SW480 (cell line): Measurements from ENCODE around the gene HNF1A.
"Not testable (repeated sequence)": the region's sequence is repeated elsewhere in the genome, so short reads cannot be mapped to it uniquely, and the experiment has no call there.

Source experiments
- DNase-seq: peaks from one replicate; pipeline ENCODE4 v3.0.0-alpha.2; 2016; ENCODE audit warnings: low spot score

The HNF1A gene, protein sequence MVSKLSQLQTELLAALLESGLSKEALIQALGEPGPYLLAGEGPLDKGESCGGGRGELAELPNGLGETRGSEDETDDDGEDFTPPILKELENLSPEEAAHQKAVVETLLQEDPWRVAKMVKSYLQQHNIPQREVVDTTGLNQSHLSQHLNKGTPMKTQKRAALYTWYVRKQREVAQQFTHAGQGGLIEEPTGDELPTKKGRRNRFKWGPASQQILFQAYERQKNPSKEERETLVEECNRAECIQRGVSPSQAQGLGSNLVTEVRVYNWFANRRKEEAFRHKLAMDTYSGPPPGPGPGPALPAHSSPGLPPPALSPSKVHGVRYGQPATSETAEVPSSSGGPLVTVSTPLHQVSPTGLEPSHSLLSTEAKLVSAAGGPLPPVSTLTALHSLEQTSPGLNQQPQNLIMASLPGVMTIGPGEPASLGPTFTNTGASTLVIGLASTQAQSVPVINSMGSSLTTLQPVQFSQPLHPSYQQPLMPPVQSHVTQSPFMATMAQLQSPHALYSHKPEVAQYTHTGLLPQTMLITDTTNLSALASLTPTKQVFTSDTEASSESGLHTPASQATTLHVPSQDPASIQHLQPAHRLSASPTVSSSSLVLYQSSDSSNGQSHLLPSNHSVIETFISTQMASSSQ

DNA sequence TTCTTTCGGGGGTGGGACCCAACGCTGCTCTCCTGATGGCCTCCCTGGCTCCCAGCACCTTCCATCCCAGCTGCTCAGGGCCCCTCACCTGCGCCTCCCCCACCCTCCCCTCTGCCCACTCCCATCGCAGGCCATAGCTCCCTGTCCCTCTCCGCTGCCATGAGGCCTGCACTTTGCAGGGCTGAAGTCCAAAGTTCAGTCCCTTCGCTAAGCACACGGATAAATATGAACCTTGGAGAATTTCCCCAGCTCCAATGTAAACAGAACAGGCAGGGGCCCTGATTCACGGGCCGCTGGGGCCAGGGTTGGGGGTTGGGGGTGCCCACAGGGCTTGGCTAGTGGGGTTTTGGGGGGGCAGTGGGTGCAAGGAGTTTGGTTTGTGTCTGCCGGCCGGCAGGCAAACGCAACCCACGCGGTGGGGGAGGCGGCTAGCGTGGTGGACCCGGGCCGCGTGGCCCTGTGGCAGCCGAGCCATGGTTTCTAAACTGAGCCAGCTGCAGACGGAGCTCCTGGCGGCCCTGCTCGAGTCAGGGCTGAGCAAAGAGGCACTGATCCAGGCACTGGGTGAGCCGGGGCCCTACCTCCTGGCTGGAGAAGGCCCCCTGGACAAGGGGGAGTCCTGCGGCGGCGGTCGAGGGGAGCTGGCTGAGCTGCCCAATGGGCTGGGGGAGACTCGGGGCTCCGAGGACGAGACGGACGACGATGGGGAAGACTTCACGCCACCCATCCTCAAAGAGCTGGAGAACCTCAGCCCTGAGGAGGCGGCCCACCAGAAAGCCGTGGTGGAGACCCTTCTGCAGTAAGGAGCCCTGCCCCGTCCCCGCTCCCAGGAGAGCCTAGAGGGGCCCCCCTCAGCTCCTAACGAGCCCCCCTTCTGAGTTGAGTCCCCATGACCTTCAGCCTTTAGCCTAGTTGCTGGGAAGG, at the start of gene HNF1A:
TSS of gene HNF1A (plus strand) at position 248 of the 924 bp plus-strand sequence. CDS start at position 474, 226 bp downstream.
- DNase-seq = peak; percentile 52

GRCh38 chr12:120928864-120929652, 49.3 kb upstream of the HNF1A start:
- DNase-seq = no peak

DNA sequence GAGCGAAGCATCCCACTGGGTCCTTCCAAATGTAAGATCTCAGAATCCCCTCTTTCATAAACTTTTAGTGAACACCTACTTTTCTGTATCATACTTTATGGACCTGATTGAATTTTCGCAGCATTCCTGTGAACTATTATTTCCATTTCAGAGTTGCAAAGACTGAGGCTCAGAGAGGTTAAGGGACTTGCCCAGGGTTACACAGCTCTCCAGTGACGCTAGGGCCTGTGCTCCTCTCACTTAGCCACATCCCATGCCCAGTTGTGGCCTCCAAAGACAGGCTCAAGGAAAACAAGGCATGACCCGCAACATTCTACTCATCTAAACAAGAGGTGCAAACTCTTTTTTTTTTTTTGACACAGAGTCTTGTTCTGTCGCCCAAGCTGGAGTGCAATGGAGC, 48.3 kb upstream of the HNF1A start:
- DNase-seq = no peak

GRCh38 chr12:120932058-120932457, 46.3 kb upstream of the HNF1A start:
- DNase-seq = no peak

GRCh38 chr12:120932956-120933526, 45.3 kb upstream of the HNF1A start:
- DNase-seq = no peak

DNA sequence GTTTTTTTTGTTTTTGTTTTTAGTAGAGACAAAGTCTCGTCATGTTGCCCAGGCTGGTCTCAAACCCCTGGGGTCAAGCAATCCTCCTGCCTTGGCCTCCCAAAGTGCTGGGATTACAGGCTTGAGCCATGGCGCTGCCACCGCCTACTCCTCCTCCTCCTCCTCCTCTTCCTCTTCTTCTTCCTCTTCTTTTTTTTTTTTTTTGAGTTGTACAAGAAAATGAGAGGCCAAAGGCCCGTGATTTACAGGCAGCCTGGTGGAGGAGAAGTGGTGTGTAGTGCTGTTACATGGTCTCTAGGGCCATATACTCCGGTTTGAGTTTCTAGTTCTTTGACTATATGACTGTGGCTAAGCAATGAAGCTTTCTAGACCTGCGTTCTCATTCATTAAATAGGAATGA, 44.6 kb upstream of the HNF1A start:
- no peak for DNase-seq

- DNase-seq = no peak
Measured at GRCh38 chr12:120936197-120936596, 42.1 kb upstream of the HNF1A start.

DNA sequence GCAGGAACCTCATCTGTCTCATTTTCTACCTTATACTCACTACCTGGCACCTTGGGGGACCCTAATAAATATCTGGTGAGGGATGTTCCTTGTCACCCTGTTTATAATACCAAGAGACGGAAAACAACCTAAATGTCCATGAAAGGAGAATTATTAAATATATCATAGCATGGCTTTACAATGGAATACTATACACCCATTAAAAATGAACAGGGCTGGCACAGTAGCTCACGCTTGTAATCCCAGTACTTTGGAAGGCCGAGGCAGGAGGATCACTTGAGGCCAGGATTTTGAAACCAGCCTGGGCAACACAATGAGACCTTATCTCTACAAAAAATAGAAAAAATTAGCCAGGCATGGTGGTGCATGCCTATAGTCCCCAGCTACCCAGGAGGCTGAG, 39.8 kb upstream of the HNF1A start:
- DNase-seq = no peak

DNA sequence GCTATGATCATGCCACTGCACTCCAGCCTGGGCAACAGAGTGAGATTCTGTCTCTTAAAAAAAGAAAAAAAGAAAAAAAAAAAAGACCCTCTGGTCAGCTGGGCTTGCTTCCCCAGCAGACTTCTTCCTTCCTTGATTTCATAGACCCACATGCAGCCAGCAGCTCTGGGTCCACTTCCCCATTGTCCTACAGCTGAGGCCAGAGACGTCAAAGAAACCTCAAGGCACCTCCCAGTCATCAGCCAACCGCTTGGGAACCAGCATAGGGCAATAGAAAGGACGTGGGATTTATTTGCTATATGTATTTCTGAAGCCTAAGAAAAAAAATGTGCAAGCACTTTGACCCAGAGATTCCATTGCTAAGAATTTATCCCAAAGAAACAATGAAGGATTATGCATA, 38.8 kb upstream of the HNF1A start:
- no peak for DNase-seq

GRCh38 chr12:120940006-120940405, 38.3 kb upstream of the HNF1A start:
- DNase-seq = no peak

GRCh38 chr12:120940799-120941198, 37.5 kb upstream of the HNF1A start:
- no peak for DNase-seq

- no peak for DNase-seq
Measured at GRCh38 chr12:120941412-120941811, 36.9 kb upstream of the HNF1A start.

DNA sequence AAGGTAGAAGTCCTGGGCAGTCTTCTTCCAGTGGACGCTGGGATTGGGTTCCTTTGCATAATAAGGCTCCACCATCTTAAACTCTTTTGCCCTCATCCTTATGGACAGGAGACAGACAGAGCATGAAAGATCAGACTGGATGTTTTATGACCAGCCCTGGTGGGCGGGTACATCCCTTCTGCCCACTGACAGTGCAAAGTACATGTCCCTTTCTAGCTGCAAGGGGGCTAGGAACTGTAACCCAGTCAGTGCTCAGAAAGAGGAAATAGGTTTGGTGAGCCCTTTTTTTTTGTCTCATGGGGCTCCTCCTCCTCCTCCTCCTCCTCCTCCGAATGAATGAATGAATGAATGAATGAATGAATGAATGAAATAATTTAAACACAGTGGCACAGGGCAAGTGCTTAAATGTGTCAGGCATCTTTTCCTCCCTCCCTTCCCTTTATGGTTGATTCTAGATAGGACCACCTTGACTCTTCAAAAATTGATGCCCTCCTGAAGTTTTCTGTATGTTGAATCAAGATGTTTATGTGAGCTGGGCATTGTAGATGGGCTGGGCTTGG, 36.4 kb upstream of the HNF1A start:
- no peak for DNase-seq

- no peak for DNase-seq
Measured at GRCh38 chr12:120943482-120943881, 34.9 kb upstream of the HNF1A start.

- peak; percentile 44 for DNase-seq
Measured at GRCh38 chr12:120944645-120945217, 33.6 kb upstream of the HNF1A start.

DNA sequence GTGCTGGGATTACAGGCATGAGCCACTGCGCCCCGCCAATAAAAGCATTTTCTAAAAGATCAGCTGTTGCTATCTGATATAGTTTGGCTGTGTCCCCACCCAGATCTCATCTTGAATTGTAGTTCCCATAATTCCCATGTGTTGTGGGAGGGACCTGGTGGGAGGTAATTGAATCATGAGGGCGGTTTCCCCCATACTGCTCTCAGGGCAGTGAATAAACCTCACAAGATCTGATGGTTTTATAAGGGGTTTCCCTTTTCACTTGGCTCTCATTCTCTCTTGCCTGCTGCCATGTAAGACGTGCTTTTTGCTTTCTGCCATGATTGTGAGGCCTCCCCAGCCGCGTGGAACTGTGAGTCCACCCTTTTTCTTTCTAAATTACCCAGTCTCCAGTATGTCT, 32.8 kb upstream of the HNF1A start:
- DNase-seq = not testable (repeated sequence)

GRCh38 chr12:120950260-120950799, 28.0 kb upstream of the HNF1A start:
- DNase-seq = not testable (repeated sequence)

DNA sequence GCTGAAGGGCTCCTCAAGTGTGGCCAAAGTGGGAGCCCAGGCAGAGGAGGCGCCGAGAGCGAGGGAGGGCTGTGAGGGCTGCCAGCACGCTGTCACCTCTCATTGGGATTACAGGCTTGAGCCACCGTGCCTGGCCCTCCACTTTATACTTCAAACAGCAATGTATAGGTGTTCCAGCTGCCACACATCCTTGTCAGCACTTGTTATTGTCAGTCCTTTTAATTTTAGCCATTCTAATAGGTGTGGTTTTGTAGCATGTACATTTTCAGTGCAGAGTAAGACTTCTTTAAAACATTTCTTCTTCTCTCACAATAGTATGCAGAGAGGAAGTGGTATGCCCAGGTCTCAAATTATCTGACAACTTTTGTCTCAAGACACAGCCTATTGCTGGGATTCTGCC, 27.5 kb upstream of the HNF1A start:
- no peak for DNase-seq

DNA sequence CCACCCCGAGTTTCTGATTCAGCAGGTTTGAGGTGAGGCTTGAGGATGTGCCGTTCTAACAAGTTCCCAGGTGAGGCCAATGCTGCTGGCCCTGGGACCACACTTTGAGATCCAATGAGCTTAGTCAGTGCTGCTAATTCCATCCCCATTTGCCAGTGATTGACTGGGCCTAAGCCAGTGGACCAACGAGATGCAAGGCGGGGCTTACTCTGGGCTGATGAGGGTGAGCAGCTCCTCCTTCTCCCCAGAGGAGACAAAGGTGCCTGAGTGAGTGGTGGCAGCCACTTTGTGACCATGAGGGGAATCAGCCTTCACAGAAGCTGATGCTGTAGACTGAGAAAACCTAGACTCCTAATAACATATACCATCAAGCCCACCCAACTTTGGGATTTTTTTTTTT, 23.1 kb upstream of the HNF1A start:
- DNase-seq = no peak

- DNase-seq = no peak
Measured at GRCh38 chr12:120956579-120957300, 21.6 kb upstream of the HNF1A start.
